ENCODE results near the gene CEP112.

The CEP112 gene

DNA sequence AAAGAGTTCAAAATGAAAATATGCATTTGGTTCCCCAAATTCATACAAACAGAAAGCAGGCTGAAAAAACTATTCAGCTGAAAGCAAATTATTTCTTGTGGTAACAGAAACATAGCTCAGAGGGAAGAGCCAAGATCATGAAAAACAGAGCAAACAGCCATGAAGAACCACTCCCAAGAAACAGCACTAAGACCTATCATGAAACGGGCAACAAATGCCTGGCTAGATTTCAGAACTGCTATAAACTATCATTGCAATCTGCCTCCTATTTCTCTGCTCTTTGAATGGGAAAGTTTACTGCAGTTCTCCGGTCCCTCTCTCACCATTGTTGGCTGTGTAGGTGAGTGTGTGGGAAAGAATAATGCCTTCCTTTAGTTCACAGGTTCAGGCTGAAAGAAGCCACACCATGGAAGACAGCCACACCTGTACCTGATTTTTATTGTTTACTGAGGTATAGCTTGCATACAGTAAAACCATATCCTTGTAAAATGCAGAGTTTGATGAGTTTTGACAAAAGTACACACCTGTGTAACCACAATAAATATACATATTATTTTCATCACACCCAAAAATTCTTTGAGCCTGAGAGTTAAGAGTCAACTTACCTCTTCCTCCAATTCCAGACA lies 48.2 kb downstream of the CEP112 start:
- TF ChIP-seq EZH2phosphoT487 (IDR thresholded peaks at IDR 0.05; ENCODE audit: low read length) (no peak), EZH2 (optimal IDR thresholded peaks at IDR 0.05; ENCODE audit: low read depth, low read length) (no peak)
- TF ChIP-seq, protein P1, sequence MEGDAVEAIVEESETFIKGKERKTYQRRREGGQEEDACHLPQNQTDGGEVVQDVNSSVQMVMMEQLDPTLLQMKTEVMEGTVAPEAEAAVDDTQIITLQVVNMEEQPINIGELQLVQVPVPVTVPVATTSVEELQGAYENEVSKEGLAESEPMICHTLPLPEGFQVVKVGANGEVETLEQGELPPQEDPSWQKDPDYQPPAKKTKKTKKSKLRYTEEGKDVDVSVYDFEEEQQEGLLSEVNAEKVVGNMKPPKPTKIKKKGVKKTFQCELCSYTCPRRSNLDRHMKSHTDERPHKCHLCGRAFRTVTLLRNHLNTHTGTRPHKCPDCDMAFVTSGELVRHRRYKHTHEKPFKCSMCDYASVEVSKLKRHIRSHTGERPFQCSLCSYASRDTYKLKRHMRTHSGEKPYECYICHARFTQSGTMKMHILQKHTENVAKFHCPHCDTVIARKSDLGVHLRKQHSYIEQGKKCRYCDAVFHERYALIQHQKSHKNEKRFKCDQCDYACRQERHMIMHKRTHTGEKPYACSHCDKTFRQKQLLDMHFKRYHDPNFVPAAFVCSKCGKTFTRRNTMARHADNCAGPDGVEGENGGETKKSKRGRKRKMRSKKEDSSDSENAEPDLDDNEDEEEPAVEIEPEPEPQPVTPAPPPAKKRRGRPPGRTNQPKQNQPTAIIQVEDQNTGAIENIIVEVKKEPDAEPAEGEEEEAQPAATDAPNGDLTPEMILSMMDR (IDR thresholded peaks at IDR 0.05; ENCODE audit: low read length), result no peak
- no peaks in the 10 kb centered on the region for H3K27me3 ChIP-seq (replicated peaks; ENCODE audit: insufficient read depth, low read length)
- no peak overlapping the region for H3K9ac ChIP-seq (ENCODE audit: low read length)
- H3K79me2 ChIP-seq (ENCODE audit: low read length), result no peaks in the 10 kb centered on the region
- no peak overlapping the region for H3K4me3 ChIP-seq (ENCODE audit: low read length)
- H3K27ac ChIP-seq (ENCODE audit: low read length), result no peak overlapping the region
- no peak overlapping the region for H2AFZ ChIP-seq (ENCODE audit: low read length)
- no peaks in the 10 kb centered on the region for H3F3A ChIP-seq (ENCODE audit: insufficient read depth, low read length)
- H4K20me1 ChIP-seq (ENCODE audit: insufficient read depth, low read length), result no peaks in the 10 kb centered on the region
- no peak overlapping the region for H3K4me2 ChIP-seq (ENCODE audit: low read depth, low read length)
- no peak for DNase-seq
- no peaks in the 10 kb centered on the region for H3K9me3 ChIP-seq (replicated peaks; ENCODE audit: insufficient read depth, low read length)
- no peaks in the 10 kb centered on the region for H3K36me3 ChIP-seq (replicated peaks; ENCODE audit: insufficient read depth, low read length)
- peaks cover 7% of the 10 kb centered on the region for H3K4me1 ChIP-seq (ENCODE audit: low read length)
- H3K9me2 ChIP-seq (replicated peaks; ENCODE audit: insufficient read depth, low read length), result no peaks in the 10 kb centered on the region

DNA sequence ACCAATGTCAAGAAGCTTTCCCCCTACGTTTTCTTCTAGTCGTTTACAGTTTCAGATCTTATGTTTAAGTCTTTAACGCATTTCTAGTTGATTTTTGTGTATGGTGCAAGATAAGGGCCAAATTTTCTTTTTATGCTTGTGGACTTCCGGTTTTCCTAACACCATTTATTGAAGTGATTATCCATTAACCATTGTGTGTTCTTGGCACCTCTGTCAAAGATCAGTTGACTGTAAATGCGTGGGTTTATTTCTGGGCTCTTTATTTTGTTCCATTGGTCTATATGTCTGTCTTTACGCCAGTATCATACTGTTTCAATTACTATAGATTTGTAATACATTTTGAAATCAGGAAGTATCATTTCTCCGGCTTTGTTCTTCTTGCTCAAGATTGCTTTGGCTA lies 49.5 kb downstream of the CEP112 start:
- TF ChIP-seq EZH2phosphoT487 (IDR thresholded peaks at IDR 0.05; ENCODE audit: low read length) (no peak), EZH2 (optimal IDR thresholded peaks at IDR 0.05; ENCODE audit: low read depth, low read length) (no peak)
- TF ChIP-seq, protein P1 (IDR thresholded peaks at IDR 0.05; ENCODE audit: low read length), result no peak
- H3K9me2 ChIP-seq (replicated peaks; ENCODE audit: insufficient read depth, low read length), result no peaks in the 10 kb centered on the region
- no peaks in the 10 kb centered on the region for H3K27me3 ChIP-seq (replicated peaks; ENCODE audit: insufficient read depth, low read length)
- H4K20me1 ChIP-seq (ENCODE audit: insufficient read depth, low read length), result no peaks in the 10 kb centered on the region
- peaks cover 9% of the 10 kb centered on the region; the same call in 1 of the 2 replicates for H3K4me1 ChIP-seq (ENCODE audit: low read length)
- no peaks in the 10 kb centered on the region for H3K9me3 ChIP-seq (replicated peaks; ENCODE audit: insufficient read depth, low read length)
- no peak overlapping the region for H3K4me3 ChIP-seq (ENCODE audit: low read length)
- H3K4me2 ChIP-seq (ENCODE audit: low read depth, low read length), result no peak overlapping the region
- H3F3A ChIP-seq (ENCODE audit: insufficient read depth, low read length), result no peaks in the 10 kb centered on the region
- H3K9ac ChIP-seq (ENCODE audit: low read length), result no peak overlapping the region
- H3K79me2 ChIP-seq (ENCODE audit: low read length), result no peaks in the 10 kb centered on the region
- no peak for DNase-seq
- no peaks in the 10 kb centered on the region for H3K36me3 ChIP-seq (replicated peaks; ENCODE audit: insufficient read depth, low read length)
- H3K27ac ChIP-seq (ENCODE audit: low read length), result no peak overlapping the region
- no peak overlapping the region for H2AFZ ChIP-seq (ENCODE audit: low read length)

DNA sequence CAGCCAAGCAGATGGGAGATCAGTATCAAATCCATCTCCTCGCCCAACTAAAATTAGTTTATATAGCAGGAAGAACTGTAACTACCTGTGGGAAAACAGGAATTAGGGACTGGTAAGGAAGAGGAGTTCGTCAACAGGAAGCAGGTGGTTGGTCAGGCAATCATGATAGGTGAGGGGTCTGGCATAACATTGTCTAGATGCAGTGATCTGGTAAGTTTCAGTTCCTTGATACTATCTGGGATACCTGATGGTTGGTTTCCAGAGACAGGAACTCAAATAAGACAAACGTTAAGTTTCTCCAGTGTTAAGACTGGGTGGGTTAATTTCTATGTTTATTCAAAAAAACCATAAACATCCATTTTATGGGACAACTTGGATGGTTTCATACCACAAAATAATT lies 53.8 kb downstream of the CEP112 start:
- Histone ChIP-seq H3K27ac (ENCODE audit: low read length) (no peak overlapping the region), H3K4me3 (ENCODE audit: low read length) (no peak overlapping the region)
- TF ChIP-seq EZH2 (optimal IDR thresholded peaks at IDR 0.05; ENCODE audit: low read depth, low read length), result no peak
- no peak for TF ChIP-seq EZH2phosphoT487 (IDR thresholded peaks at IDR 0.05; ENCODE audit: low read length)
- TF ChIP-seq, protein P1 (IDR thresholded peaks at IDR 0.05; ENCODE audit: low read length), result no peak

More for the DNA sequence above, 53.8 kb downstream of the CEP112 start:
- H3K9me3 ChIP-seq (replicated peaks; ENCODE audit: insufficient read depth, low read length), result no peaks in the 10 kb centered on the region
- H4K20me1 ChIP-seq (ENCODE audit: insufficient read depth, low read length), result no peaks in the 10 kb centered on the region
- no peak for DNase-seq
- no peaks in the 10 kb centered on the region for H3K79me2 ChIP-seq (ENCODE audit: low read length)
- H3K27me3 ChIP-seq (replicated peaks; ENCODE audit: insufficient read depth, low read length), result no peaks in the 10 kb centered on the region
- no peak overlapping the region for H2AFZ ChIP-seq (ENCODE audit: low read length)
- peaks cover 8% of the 10 kb centered on the region; the same call in 1 of the 2 replicates for H3F3A ChIP-seq (ENCODE audit: insufficient read depth, low read length)
- H3K9me2 ChIP-seq (replicated peaks; ENCODE audit: insufficient read depth, low read length), result no peaks in the 10 kb centered on the region
- H3K9ac ChIP-seq (ENCODE audit: low read length), result no peak overlapping the region
- H3K36me3 ChIP-seq (replicated peaks; ENCODE audit: insufficient read depth, low read length), result no peaks in the 10 kb centered on the region
- H3K4me1 ChIP-seq (ENCODE audit: low read length), result peaks cover 13% of the 10 kb centered on the region; the same call in 1 of the 2 replicates
- H3K4me2 ChIP-seq (ENCODE audit: low read depth, low read length), result no peak overlapping the region

All from MM.1S (cell line).